Measurements from ENCODE around the gene FASTKD1.

The FASTKD1 gene

GRCh38 chr2:169509298-169509885 lies 64.3 kb downstream of the FASTKD1 start, which contains the start of gene KLHL41:
Gene KLHL41 (plus strand): TSS chr2:169509702. CDS start chr2:169509779, 77 bp downstream.
- Mint-ChIP-seq H3K27me3 (ENCODE audit: low read depth) (no peaks in the 10 kb centered on the region), H3K4me1 (peaks cover 22% of the 10 kb centered on the region), H3K36me3 (ENCODE audit: low read depth) (peaks cover 29% of the 10 kb centered on the region), H3K9me3 (no peaks in the 10 kb centered on the region), H3K4me3 (peak within 1 kb of the TSS; percentile 63 to 97 (median 85)), H3K27ac (peak within 1 kb of the TSS; percentile 67 to 92 (median 88))
- TF ChIP-seq, protein P1, sequence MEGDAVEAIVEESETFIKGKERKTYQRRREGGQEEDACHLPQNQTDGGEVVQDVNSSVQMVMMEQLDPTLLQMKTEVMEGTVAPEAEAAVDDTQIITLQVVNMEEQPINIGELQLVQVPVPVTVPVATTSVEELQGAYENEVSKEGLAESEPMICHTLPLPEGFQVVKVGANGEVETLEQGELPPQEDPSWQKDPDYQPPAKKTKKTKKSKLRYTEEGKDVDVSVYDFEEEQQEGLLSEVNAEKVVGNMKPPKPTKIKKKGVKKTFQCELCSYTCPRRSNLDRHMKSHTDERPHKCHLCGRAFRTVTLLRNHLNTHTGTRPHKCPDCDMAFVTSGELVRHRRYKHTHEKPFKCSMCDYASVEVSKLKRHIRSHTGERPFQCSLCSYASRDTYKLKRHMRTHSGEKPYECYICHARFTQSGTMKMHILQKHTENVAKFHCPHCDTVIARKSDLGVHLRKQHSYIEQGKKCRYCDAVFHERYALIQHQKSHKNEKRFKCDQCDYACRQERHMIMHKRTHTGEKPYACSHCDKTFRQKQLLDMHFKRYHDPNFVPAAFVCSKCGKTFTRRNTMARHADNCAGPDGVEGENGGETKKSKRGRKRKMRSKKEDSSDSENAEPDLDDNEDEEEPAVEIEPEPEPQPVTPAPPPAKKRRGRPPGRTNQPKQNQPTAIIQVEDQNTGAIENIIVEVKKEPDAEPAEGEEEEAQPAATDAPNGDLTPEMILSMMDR (IDR thresholded peaks at IDR 0.05; ENCODE audit: unreplicated experiment in 3 of 3) = no peak

- peaks cover 22% of the 10 kb centered on the region for H3K4me1 Mint-ChIP-seq
- H3K27me3 Mint-ChIP-seq (ENCODE audit: low read depth) = no peaks in the 10 kb centered on the region
- peak overlapping the region in 1 of 3 experiments; percentile 59 for H3K4me3 Mint-ChIP-seq
- H3K27ac Mint-ChIP-seq = peak overlapping the region; percentile 60 to 81 (median 73)
- no peaks in the 10 kb centered on the region for H3K9me3 Mint-ChIP-seq
- peaks cover 40% of the 10 kb centered on the region for H3K36me3 Mint-ChIP-seq (ENCODE audit: low read depth)
- TF ChIP-seq, protein P1 (IDR thresholded peaks at IDR 0.05; ENCODE audit: unreplicated experiment in 3 of 3) = no peak
These were observed 66.0 kb downstream of the FASTKD1 start for GRCh38 chr2:169507698-169508097.

GRCh38 chr2:169504651-169505050 lies 69.0 kb downstream of the FASTKD1 start:
- no peak overlapping the region for H3K27ac Mint-ChIP-seq
- no peak overlapping the region for H3K4me3 Mint-ChIP-seq
- H3K27me3 Mint-ChIP-seq (ENCODE audit: low read depth) = no peaks in the 10 kb centered on the region
- H3K36me3 Mint-ChIP-seq (ENCODE audit: low read depth) = peaks cover 40% of the 10 kb centered on the region
- H3K4me1 Mint-ChIP-seq = peaks cover 21% of the 10 kb centered on the region
- no peaks in the 10 kb centered on the region for H3K9me3 Mint-ChIP-seq
- TF ChIP-seq, protein P1 (IDR thresholded peaks at IDR 0.05; ENCODE audit: unreplicated experiment in 3 of 3) = no peak

- Mint-ChIP-seq H3K36me3 (ENCODE audit: low read depth) (peaks cover 28% of the 10 kb centered on the region), H3K9me3 (peaks cover 3% of the 10 kb centered on the region), H3K4me3 (no peak overlapping the region), H3K27me3 (ENCODE audit: low read depth) (no peaks in the 10 kb centered on the region), H3K27ac (no peak overlapping the region), H3K4me1 (no peaks in the 10 kb centered on the region)
- TF ChIP-seq, protein P1 (IDR thresholded peaks at IDR 0.05; ENCODE audit: unreplicated experiment in 3 of 3) = no peak
These were observed 78.2 kb downstream of the FASTKD1 start for GRCh38 chr2:169495310-169495928.

DNA sequence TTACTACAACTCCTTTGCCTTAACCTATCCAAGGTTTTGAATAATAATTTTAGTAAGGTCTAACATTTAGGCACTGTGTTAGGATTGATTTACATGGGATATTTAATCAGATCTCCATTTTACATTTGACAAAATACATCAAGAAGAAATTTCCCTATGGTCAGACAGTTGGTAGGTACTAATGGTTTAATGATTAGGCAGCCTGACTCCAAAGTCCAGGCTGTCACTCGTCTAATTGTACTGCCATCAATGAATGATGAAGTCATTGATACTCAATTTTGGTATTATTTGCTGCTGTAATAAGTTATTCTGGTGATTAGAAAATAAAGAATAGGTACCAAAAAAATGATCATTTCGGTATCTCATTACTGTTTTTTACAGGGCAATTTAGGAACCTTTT lies 80.3 kb downstream of the FASTKD1 start:
- no peaks in the 10 kb centered on the region for H3K27me3 Mint-ChIP-seq (ENCODE audit: low read depth)
- TF ChIP-seq, protein P1 (IDR thresholded peaks at IDR 0.05; ENCODE audit: unreplicated experiment in 3 of 3) = no peak
- H3K4me1 Mint-ChIP-seq = no peaks in the 10 kb centered on the region
- H3K36me3 Mint-ChIP-seq (ENCODE audit: low read depth) = peaks cover 35% of the 10 kb centered on the region
- H3K9me3 Mint-ChIP-seq = peaks cover 3% of the 10 kb centered on the region
- peak overlapping the region in 1 of 3 experiments; percentile 65 for H3K27ac Mint-ChIP-seq
- no peak overlapping the region for H3K4me3 Mint-ChIP-seq

DNA sequence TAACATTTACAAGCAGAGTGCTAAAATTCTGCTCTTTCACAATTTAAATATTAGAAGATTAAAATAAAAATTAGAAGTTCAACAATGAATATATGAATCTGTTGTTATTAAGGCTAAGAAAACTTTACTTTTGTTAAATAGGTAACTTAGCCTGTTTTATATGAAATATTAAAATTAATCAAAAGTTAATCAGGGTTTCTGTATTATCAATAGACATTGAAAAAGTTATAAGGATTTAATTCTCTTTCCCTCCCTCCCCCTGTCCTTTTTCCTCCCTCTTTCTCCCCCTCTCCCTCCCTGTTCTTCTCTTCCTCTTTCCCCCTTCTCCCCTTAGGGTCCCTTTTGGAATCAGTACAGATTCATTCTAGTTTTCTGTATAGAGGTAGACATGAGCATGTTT lies 82.3 kb downstream of the FASTKD1 start:
- Mint-ChIP-seq H3K27me3 (ENCODE audit: low read depth) (no peaks in the 10 kb centered on the region), H3K36me3 (ENCODE audit: low read depth) (peaks cover 29% of the 10 kb centered on the region), H3K4me3 (no peak overlapping the region), H3K4me1 (no peaks in the 10 kb centered on the region), H3K27ac (no peak overlapping the region), H3K9me3 (peaks cover 3% of the 10 kb centered on the region)
- TF ChIP-seq, protein P1 (IDR thresholded peaks at IDR 0.05; ENCODE audit: unreplicated experiment in 3 of 3) = no peak
